Glomerular visceral epithelial cell (primary cell): ENCODE results near the gene TNFRSF4.
"Not testable (repeated sequence)": the region's sequence is repeated elsewhere in the genome, so short reads cannot be mapped to it uniquely, and the experiment has no call there.

Experiments
- DNase-seq: peaks from one replicate; pipeline ENCODE4 v3.0.0-alpha.2; 2016; ENCODE audit errors: extremely low spot score

The TNFRSF4 gene

DNA sequence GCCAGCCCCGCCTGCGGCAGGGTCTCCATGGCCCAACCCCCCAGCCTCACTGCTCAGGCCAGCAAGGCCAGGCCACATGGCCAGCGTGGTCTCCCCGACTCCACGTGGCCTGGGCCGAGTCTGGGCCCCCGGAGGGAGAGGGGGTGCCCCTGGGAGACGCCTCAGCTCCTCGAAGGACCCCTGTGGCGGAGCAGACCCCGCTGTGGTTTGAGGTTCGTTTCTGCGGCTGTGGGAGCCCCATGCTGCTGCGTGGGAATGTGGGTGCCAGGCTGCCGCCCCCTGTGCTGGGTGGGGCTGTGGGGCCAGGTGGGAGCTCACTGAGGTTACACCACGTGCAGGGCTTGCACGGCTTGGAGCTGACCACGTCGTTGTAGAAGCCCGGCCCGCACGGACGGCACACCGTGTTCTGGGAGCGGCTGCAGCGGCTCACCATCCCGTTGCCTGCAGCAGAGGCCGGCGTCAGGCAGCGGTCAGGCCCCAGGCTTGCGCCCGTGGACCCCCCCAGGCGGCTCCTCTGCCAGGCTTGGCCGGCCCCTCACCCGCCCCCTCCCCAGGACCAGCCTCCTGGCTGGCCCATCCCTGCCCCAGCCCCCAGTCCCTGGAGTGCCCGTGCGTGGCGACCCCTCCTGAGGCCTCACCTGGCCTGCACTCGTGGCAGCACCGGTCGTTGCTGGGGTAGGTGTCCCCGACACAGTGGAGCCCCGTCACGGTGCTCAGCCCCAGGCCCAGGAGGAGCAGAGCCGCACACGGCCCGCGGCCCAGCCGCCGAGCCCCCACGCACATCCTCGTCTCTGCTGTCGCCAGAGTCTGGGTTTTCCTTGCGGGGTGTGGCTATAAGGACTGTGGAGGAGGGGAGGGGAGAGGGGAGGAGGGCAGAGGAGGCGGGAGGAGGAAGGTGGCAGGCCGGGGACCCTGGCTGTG is at the start of gene TNFRSF4:
TNFRSF4 (minus strand) TSS at position 809 of the 921 bp plus-strand sequence; CDS start at position 783, 26 bp downstream.
- no peak for DNase-seq

DNA sequence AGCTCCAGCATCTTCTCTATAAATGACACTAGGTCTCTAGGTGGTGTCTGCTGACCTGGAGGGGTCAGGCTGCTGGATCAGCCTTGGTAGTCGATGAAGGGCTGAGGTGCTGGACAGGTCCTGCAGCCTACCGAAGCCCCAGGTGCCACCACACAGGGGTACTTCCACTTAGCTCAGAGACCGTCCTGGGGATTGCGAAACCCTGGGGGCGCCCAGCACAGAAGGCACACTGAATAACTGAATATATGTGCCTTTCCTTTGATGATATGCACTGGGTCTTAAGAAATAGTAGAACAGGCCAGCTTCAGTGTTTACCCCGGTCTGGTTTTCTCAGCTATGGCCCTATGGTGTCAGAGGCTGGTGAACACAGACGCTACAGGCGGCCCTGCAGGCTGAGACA is 48.8 kb upstream of the TNFRSF4 start:
- no peak for DNase-seq

DNA sequence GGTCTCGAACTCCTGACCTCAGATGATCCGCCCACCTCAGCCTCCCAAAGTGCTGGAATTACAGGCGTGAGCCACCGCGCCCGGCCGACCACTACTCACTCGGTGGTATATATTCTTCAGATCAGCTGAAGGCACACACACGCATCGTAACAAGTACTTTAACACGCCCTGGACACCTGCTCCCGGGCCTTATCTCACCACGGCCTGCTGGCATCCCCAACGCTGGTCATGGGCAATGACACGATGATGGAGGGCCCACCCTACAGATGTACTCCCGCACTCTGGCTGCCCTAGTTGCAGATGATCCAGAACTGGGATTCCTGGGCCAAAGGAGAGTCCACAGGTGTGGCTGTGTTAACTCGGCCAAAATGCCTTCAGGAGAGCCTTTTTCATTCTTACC is 48.1 kb upstream of the TNFRSF4 start:
- DNase-seq, result no peak

DNA sequence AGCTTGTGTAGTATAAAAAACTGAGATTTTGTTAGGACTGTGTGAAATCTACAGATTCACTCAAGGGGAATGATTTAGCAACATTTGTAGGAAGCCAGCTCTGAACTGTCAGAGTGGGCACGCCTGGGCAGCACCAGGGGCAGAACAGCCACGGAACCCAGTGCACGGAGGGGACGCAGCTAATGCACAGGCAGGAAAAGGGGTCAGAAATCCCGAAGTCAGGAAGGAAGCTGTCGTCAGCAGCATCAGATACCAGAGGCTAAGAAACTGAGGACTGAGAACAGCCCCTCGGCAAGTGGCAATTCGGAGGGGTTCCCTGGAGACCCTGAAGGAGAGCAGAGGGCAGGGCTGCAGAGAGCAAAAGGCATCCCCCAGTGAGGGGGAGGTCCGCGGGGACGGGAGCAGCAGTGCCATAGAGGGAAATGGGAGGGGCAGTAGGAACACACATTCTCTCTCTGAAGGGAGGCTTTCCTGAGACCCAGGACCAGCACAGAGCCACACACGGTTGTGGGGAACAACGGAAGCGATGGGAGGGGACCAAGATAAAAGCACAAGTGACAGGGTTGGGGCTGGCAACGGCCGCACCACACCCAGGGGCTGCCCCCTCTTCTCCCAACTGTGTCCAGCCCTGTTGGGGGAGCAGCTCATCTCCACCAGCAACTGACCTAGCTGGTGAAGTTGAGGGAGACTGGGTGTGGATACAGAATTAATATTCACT is 47.0 kb upstream of the TNFRSF4 start:
- DNase-seq, result no peak

DNA sequence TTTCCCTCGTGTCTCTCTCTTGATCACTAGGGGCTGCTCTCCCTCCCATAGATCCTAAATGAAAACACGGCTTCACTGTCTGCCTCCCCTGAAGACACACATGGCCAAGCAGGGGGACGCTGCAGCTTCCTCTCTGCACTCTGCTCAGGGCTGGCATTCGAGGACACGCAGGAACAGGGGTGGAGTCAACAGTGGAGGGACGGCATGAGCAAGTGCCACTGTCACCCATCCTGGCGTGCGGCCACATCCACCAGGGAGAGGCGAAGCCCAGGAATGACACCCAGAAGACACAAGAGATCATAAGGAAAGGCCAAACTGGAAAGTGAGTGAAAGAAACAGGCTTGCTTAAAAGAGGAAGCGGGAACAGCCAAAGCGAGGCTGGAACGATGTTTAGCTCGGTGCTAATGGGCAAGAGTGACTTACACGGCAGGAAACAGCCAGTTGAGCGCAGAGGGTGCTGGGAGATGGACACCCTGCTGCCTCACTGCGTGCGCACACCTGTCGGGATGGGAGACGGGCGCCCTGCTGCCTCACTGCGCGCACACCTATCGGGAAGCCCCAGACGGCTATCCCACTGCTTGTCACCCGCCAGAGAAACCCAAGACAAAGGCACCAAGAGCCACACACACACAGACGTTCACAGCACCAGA is 46.1 kb upstream of the TNFRSF4 start:
- no peak for DNase-seq

DNA sequence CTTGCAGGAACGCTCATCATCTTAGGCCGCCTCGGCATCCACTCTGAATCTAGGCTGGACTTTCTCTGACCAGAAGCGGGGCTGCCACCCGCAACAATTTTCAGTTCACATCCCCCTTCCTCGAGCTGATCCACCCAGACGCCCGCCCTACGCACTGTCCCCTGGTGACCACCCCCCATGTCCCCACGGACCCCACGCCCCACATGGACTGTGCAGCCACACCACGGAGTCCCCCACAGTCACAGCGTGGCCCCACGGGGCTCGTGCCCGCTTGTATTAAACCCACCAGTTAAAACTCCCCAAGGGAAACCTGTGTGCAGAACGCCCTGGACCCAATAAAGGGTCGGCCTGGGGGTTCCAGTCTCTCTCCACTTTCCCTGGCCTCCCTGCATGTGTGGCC is 45.6 kb upstream of the TNFRSF4 start:
- no peak for DNase-seq

DNA sequence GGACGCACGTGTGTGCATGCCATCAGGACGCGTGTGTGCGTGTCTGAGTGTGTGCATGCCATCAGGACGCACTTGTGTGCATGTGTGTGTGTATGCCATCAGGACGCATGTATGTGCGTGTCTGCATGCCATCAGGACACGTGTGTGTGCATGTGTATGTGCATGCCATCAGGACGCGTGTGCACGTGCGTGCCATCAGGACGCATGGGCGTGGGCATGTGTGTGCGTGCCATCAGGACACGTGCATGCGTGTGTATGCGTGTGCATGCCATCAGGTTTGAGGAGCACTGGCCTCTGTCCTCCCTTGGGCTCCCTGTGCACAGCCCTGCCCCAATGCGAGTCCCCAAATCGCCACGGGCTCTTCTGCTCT is 45.2 kb upstream of the TNFRSF4 start:
- no peak for DNase-seq

DNA sequence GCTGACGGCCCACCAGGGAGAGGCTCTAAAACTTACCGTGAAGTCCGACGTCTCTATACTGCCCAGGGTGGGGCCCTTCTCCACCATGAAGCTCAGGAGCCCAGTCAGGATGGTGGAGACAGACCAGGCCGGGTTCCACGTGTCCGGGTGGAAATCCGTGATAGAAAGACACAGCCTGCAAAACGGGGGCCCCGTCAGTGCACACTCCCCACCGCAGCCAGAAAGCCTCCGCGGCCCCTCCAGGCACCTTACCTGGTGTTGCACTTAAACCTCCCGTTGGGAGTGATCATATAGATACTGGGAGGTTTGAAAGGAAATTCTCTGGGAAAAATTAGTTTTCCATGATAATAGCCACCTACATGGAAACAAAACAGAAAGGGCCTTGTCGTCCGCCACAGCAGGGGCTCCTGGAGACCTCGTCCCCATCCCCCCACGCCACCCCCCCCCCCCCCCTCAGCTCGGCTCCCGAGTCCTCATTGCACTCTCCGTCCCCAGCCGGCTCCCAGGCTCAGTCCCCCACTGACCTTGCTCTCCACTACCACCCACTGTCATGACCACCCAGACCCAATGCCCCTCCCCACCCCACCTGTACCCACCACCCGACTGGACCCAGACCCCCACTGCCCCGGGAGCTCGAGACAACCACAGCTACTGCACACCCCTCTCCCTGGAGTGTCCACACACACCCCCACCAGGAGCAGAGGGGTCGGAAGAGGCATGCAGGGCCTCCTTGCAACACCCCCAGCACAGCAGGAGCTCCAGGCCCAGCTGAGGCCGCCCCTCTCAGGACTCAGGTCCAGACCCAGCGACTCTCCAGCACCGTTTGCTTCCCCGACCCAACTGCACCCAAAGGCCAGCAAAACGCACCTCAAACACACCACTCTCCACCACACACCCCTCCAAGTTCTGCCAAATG is 43.3 kb upstream of the TNFRSF4 start:
- no peak for DNase-seq

DNA sequence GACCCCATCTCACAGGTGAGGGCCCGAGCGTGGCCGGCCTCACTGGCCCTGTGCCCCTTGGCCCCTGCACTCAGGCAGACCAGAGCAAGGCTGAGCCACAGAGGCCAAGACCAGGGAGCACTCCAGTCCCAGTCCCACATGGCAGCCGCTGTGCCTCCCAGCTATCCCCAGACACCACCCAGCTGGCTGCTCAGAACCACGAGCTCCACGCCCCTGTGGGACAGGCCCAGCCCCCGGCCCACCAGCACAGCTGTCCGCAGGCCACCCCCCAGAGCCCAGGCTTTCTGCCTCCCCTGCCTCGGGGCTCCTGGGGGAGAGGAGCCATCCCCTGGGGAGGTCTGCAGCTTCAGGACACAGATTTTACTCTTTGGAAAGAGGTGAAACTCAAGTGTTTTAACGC is 41.7 kb upstream of the TNFRSF4 start:
- DNase-seq, result no peak

DNA sequence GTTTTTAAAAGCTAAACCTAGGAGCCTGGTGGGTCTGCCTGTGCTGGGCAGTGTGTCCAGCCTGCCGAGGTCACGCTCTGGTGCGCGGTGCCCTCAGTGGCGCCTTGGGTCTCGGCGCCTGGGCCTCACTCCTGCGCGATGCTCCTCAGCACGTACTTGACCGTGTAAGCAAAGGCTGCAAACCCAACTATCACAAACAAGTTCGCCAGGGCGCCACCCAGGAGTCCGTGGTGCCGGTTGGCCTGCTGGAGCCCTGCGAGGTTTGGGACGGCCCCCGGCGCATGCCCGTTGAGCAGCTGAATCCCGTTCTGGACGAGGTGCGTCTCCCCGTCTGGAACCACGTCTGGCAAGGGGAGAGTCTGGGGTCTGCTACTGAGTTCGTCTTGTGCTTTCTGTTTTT is 41.1 kb upstream of the TNFRSF4 start:
- DNase-seq, result no peak

DNA sequence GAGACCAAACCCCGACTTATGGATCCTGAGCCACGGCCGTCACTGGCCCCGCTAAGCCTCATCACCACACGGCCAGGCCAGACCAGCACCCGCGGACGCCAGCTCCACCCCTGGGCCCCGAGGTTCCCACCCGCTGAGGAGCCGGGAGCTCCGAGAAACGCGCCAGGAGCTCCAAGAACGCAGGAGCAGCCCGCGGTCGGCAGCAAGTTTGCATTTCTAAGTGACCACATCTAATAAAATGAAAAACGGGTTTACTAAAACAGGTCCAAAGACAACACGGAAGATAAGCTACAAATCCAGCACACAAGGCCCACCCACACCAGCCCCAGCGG is 40.7 kb upstream of the TNFRSF4 start:
- no peak for DNase-seq

DNA sequence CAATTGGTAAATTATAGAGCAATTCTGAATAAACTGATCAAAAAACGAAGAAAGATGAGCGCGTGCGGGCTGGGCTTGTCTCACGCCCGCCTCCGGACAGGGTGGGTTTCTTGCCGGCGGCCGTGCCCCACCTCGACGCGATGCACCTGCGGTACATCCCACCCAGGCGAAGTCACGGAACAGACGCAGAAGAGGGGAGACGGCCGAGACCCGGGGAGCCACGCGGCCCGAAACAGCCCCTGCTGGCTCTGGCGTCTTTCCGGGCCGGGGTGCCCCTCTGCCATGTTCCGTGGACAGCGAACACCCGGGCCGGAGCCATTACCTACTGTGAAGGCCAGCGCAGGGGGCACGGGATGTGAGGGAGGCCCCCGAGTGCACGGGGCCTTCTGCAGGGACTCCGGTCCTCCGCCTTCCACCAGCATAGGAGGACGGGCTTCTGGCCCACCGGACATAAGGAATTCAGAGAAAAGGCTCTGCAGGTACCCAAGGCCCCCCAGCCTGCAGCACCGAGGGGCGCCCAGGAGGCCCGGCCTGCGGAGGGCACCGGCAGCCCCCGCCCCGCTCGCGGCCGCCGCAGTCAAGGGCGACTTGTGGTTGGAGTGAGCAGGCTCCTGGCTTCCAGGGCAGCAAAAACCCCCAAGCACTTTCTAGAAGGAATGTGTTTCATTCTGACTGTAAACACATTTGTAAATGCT is 40.2 kb upstream of the TNFRSF4 start:
- DNase-seq, result no peak

DNA sequence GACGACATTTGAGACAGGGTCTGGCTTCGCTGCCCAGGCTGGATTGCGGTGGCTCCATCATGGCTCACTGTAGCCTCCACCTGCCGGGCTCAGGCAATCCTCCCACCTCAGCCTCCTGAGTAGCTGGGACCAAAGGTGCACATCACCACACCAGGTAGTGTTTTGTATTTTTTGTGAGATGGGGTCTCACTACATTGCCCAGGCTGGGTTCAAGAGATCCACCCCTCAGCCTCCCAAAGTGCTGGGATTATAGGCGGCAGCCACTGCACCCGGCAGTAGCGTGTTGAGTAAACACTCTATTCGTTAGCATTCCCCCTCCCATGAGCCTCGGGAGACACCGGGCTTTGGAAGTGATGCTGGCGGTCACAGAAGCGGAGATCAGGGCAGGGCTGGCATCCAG is 39.4 kb upstream of the TNFRSF4 start:
- no peak for DNase-seq

DNA sequence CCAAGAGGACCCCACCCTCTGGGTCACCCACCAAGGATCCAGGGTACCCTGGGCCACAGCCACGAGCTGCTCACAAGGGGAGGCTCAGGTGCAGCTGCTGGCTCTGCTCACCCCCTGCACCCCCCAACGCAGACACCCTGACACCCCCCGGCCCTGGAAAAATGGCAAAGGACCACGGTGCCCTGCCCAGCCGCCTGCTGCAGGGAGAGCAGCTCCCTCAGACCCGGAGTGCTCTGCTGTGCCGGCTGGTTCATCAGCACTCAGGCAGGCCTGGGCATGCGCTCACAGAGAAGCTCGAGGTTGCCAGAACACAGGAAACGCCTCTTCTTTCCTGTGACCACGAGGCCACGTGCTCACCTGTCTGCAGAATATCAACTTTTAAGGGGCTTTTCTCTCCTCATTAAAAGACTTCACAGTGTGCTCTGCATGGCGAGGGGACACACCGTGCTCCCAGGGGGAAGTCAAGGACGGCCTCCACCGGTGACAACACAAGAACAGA is 36.9 kb upstream of the TNFRSF4 start:
- no peak for DNase-seq

DNA sequence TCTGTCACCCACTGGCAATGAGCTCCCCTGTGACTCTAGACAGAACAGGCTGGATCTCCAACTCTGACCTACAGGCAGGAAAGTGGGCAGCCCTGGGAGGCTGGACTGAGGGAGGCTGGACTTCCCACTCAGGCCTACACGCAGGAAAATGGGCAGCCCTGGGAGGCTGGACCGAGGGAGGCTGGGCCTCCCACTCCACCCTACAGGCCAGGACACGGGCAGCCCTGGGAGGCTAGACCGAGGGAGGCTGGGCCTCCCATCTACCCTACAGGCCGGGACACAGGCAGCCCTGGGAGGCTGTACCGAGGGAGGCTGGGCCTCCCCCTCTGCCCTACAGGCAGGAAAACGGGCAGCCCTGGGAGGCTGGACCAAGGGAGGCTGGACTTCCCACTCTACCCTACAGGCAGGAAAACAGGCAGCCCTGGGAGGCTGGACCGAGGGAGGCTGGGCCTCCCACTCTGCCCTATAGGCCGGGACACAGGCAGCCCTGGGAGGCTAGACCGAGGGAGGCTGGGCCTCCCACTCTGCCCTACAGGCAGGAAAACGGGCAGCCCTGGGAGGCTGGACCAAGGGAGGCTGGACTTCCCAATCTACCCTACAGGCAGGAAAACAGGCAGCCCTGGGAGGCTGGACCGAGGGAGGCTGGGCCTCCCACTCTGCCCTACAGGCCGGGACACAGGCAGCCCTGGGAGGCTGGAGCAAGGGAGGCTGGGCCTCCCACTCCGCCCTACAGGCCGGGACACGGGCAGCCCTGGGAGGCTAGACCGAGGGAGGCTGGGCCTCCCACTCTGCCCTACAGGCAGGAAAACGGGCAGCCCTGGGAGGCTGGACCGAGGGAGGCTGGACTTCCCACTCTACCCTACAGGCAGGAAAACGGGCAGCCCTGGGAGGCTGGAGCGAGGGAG is 34.3 kb upstream of the TNFRSF4 start:
- not testable (repeated sequence) for DNase-seq

DNA sequence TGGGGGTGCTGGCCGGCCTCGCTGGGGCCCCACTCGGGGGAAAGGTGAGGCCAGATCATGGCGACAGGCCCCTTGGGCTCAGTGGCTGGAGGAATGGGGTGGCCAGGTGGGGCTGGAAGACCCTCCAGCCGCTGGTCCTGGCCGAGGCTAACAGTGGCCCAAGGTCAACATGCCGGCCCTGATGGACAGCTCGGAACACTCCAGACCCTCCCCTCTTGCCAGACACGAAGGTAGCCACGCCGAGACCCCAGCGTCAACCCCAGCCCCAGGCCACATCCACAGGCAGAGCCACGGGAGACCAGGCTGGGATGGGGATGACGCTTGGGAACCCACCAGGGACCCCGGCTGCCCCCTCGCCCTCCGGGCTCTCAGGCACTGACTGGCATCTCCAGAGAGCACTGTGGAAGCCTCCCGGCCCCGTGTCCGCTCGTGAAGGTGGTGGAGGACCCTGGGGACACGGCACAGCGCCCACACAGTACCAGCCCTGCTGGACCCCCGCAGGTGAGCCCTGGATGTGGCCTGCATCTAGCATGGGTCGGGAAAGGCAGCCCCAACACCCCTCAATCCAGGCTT is 33.5 kb upstream of the TNFRSF4 start:
- no peak for DNase-seq

DNA sequence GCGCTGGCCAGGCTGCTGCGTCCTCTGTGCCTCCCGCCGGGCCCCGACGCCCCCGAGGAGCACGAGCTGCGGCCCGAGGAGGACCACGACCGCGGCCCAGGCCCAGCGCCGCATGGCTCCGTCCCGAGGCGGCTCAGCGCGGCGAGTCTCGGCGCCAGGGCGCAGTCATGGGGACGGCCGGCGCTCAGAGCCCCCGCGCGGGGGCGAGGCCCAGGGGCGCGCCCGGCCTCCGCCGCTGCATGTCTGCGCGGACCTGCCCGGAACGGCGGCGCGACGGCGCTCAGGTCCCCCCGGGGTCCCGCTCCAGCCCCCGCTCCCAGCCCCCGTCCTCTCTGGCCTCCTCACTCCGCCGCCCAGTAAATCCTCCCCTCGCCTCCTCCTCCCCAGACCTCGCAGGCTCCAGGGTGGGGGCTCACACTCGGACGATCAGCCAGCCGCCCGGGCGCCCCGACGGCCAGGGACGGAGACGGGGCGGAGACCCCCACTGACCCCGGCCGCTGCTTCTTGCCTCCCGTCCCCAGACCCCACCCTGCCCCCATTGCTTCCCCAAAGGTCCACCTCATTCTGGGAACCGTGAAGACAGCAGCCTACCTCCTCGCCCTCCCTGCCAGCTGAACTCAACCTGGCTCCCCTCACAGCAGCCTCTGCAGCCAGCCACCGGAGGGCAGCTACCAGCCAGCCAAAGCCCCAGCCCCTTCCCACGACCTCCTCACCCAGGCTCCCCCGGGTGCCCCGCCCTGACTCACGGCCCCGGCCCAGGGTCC is 32.8 kb upstream of the TNFRSF4 start, which contains the start of gene C1QTNF12:
C1QTNF12 (minus strand) TSS at position 146 of the 764 bp plus-strand sequence; CDS start at position 114, 32 bp downstream.
- DNase-seq, result no peak

DNA sequence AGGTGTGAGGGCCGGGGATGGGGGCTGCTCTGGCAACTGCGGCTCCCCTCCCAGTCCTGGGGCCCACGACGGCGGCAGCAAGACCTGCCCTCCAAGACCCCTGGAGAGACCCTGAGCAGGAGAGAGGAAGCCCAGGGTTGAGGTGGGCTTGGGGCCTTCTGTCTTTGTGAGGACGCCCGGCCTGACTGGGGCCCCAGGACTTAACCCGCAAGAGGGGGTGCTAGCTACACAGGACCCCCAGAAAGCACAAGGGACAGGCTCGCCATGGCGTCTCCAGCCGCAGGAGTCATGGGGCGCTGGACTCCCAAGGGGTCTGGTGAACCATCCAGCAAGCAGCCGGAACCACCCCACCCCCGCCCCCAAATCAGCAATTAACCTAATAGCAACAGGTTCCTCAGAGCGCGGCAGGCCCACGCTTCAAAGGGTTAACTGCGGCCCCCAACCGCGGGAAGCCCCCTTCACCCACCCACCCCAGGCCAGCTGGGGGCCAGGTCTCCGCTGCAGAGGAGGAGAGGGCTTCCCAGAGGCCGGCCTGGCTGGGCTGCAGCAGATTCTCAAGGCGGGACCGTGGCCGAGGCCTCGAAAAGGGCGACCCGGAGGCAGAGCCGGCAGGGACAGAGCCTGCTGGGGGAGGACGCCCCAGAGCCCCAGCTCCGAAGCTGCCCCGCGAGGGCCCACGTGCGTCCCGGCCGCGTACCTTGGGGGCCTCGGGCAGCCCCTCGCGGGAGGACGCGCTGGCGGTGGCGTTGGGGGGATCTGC is 32.0 kb upstream of the TNFRSF4 start:
- DNase-seq, result no peak
